A549 (cell line): ENCODE measurements around the gene HSFX3. TPM values are rescaled to one million over a fixed set of nuclear protein-coding genes. Genes with fewer than 3 reads are reported as not detected.
A peak's percentile ranks its signal among the peaks of the same experiment; 100 is the strongest.

ENCODE experiments used
- ATAC-seq, 2 experiments: fragments of 200-7000 bp in 1 of 2; fragments of >200 bp in 1 of 2; cut with Nextera tagmentation in 1 of 2; cut with Tn5 transposase in 1 of 2; 3 replicates each; pipeline versions ENCODE4 v1.8.0 to v1.9.1; 2018 to 2020; ENCODE audit warnings: mild to moderate bottlenecking in 1 of 2, moderate library complexity in 1 of 2
- CTCF ChIA-PET: fragments of 300-600 bp; sonication (Branson Sonifier 250); formaldehyde crosslinking; extraction: SDS; loops from one replicate; lab custom pipeline; 2021; ENCODE audit warnings: antibody characterized with exemption, inconsistent platforms; lab: Yijun Ruan, JAX
- POLR2A ChIA-PET: fragments of 350-600 bp; formaldehyde crosslinking; extraction: SDS; loops from one replicate; lab custom pipeline; 2021; ENCODE audit warnings: antibody characterized with exemption, inconsistent platforms; lab: Yijun Ruan, JAX
- DNase-seq, 2 experiments: peaks; one replicate each; pipeline versions ENCODE4 v3.0.0 to v3.0.0-alpha.2; 2011 to 2016; ENCODE audit warnings: low read depth in 1 of 2, low spot score in 1 of 2
- FAIRE-seq: peaks from 2 replicates; lab custom pipeline; 2011; peaks lifted over from hg19 to GRCh38; lab: Jason Lieb, UNC
- H3K27ac ChIP-seq, 2 experiments: fragments of >200 bp; sonication (Bioruptor Twin); formaldehyde crosslinking; 3 replicates each; pipeline ENCODE4 v1.5.1; 2016 to 2017
- H3K4me1 ChIP-seq: fragments of >200 bp; sonication (Bioruptor Twin); formaldehyde crosslinking; 3 replicates; pipeline ENCODE4 v1.6.1; 2016
- H3K4me2 ChIP-seq: fragments of >200 bp; sonication (Bioruptor Twin); formaldehyde crosslinking; 3 replicates; pipeline ENCODE4 v1.6.1; 2016
- H3K4me3 ChIP-seq: fragments of >200 bp; sonication (Bioruptor Twin); formaldehyde crosslinking; 3 replicates; pipeline ENCODE4 v1.5.1; 2016
- H3K9me3 ChIP-seq: fragments of >200 bp; sonication (Bioruptor Twin); formaldehyde crosslinking; 3 replicates; pipeline ENCODE4 v1.6.1; 2016
- CEBPB ChIP-seq, 2 experiments: fragments of >200 bp in 1 of 2; sonication (Bioruptor Twin) in 1 of 2; formaldehyde crosslinking in 1 of 2; IDR thresholded peaks; 2 replicates each; pipeline ENCODE4 v1.6.1; 2012 to 2016
- EHF ChIP-seq: fragments of 250-450 bp; sonication (Bioruptor Pico); IDR thresholded peaks from 2 replicates; pipeline ENCODE4 v1.5.0; 2020; ENCODE audit warnings: mild to moderate bottlenecking
- FOSB ChIP-seq: fragments of 250-450 bp; sonication (Bioruptor Pico); IDR thresholded peaks from 2 replicates; pipeline ENCODE4 v1.5.0; 2020; ENCODE audit warnings: mild to moderate bottlenecking, moderate library complexity
- FOSL2 ChIP-seq, 2 experiments: fragments of 450-650 bp in 1 of 2; fragments of >200 bp in 1 of 2; sonication (Bioruptor Twin) in 1 of 2; formaldehyde crosslinking; IDR thresholded peaks; 2 replicates each; pipeline versions ENCODE4 v1.5.0 to v1.6.1; 2016 to 2020; ENCODE audit warnings: mild to moderate bottlenecking in 1 of 2, moderate library complexity in 1 of 2
- FOXS1 ChIP-seq: fragments of 250-450 bp; sonication (Bioruptor Pico); IDR thresholded peaks from 2 replicates; pipeline ENCODE4 v1.5.0; 2020; ENCODE audit warnings: mild to moderate bottlenecking, moderate library complexity
- HEYL ChIP-seq: fragments of 250-450 bp; sonication (Bioruptor Pico); IDR thresholded peaks from 2 replicates; pipeline ENCODE4 v1.8.0; 2021; ENCODE audit warnings: mild to moderate bottlenecking, moderate library complexity
- HOXA7 ChIP-seq: fragments of 250-450 bp; sonication (Bioruptor Pico); IDR thresholded peaks from 2 replicates; pipeline ENCODE4 v1.5.0; 2020; ENCODE audit warnings: mild to moderate bottlenecking, moderate library complexity
- HOXB13 ChIP-seq: fragments of 250-450 bp; sonication (Bioruptor Pico); IDR thresholded peaks from 2 replicates; pipeline ENCODE4 v1.5.0; 2020; ENCODE audit warnings: low read depth, mild to moderate bottlenecking, moderate library complexity
- HOXB5 ChIP-seq: fragments of 250-450 bp; sonication (Bioruptor Pico); IDR thresholded peaks from 2 replicates; pipeline ENCODE4 v1.5.0; 2020; ENCODE audit warnings: mild to moderate bottlenecking, moderate library complexity
- JUN ChIP-seq, 2 experiments: fragments of >200 bp; sonication (Bioruptor Twin); formaldehyde crosslinking; IDR thresholded peaks; 2 replicates in 1 of 2; 3 replicates in 1 of 2; pipeline ENCODE4 v1.6.1; 2016 to 2017
- MAZ ChIP-seq: fragments of 150-350 bp; IDR thresholded peaks from 2 replicates; pipeline ENCODE4 v1.6.1; 2014; ENCODE audit warnings: antibody characterized with exemption, low read depth, low read length, borderline replicate concordance
- PHF8 ChIP-seq: fragments of 200-600 bp; sonication (generic); IDR thresholded peaks from 2 replicates; pipeline ENCODE4 v1.6.1; 2016; ENCODE audit warnings: low read depth, mild to moderate bottlenecking, antibody characterized with exemption, moderate library complexity, borderline replicate concordance
- POLR2A ChIP-seq: IDR thresholded peaks from 2 replicates; pipeline ENCODE4 v1.6.1; 2012; ENCODE audit warnings: mild to moderate bottlenecking, low read length
- SREBF2 ChIP-seq: fragments of 450-650 bp; IDR thresholded peaks from 2 replicates; pipeline ENCODE4 v1.6.1; 2014; ENCODE audit warnings: mild to moderate bottlenecking, moderate library complexity
- TFCP2L1 ChIP-seq: fragments of 250-450 bp; sonication (Bioruptor Pico); IDR thresholded peaks from 2 replicates; pipeline ENCODE4 v1.5.0; 2021; ENCODE audit warnings: mild to moderate bottlenecking
- TP53 ChIP-seq: fragments of 250-450 bp; sonication (Bioruptor Pico); IDR thresholded peaks from 2 replicates; pipeline ENCODE4 v1.5.0; 2021; ENCODE audit warnings: mild to moderate bottlenecking, moderate library complexity
- ZFP36 ChIP-seq: fragments of 450-650 bp; IDR thresholded peaks from 2 replicates; pipeline ENCODE4 v1.6.1; 2014; ENCODE audit warnings: borderline replicate concordance; ENCODE audit not compliant: partially characterized antibody
- whole genome bisulfite sequencing: methylation state at CpG from one replicate; pipeline ENCODE4 v1.1.6; 2017; ENCODE audit errors: missing lambda C conversion rate; 5-methylcytosine and 5-hydroxymethylcytosine counted together
- polyA plus RNA-seq, 4 experiments: library from polyadenylated mRNA; depleted of rRNA in 3 of 4; stranded (reverse); fragments of >200 nt; fragmentation: RNase III in 1 of 4; extraction: RNeasy Plus Mini Kit Qiagen cat#74134 plus additional on column Dnase treatment in 1 of 4; gene quantifications; 2 replicates in 3 of 4; 3 replicates in 1 of 4; pipeline ENCODE4 v1.2.3, GENCODE V29; 2011 to 2017
- TF ChIP-seq, protein P1 (sequence below): fragments of 200-600 bp; sonication (generic); IDR thresholded peaks from 2 replicates; pipeline ENCODE4 v1.6.1; 2016; ENCODE audit warnings: antibody characterized with exemption, mild to moderate bottlenecking, moderate library complexity
- TF ChIP-seq, protein P2 (sequence below): fragments of >200 bp; sonication (Bioruptor Twin); formaldehyde crosslinking; IDR thresholded peaks from 3 replicates; pipeline ENCODE4 v1.6.1; 2016
- TF ChIP-seq, protein P3 (sequence below): IDR thresholded peaks from 2 replicates; pipeline ENCODE4 v1.6.1; 2012
- TF ChIP-seq, protein P4 (sequence below): IDR thresholded peaks from 2 replicates; pipeline ENCODE4 v1.6.1; 2012; ENCODE audit warnings: low read depth, borderline replicate concordance

Gene HSFX3
- polyA plus RNA-seq, 2 of the 4 experiments (the other 2 are of a cell fraction) = not detected

DNA sequence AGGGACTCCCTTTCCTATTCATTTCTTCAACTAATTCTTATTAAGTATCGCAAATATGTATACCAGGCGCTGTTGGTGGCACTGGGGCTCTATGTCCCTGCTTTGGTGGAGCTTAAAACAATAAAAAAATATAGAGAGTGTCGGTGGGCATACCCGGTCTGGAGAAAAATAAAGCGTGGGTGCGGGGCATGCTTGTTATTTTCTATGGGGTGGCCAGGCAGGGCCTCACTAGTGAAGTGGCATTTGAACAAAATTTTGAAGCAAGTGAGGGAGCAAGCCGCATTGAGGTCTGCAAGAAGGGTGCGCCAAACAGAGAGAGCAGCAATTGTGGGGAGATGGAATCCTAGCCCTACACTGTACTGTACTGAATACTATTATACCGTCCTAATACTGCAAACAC lies 44.1 kb downstream of the HSFX3 start (continued):
- TF ChIP-seq, protein P1, sequence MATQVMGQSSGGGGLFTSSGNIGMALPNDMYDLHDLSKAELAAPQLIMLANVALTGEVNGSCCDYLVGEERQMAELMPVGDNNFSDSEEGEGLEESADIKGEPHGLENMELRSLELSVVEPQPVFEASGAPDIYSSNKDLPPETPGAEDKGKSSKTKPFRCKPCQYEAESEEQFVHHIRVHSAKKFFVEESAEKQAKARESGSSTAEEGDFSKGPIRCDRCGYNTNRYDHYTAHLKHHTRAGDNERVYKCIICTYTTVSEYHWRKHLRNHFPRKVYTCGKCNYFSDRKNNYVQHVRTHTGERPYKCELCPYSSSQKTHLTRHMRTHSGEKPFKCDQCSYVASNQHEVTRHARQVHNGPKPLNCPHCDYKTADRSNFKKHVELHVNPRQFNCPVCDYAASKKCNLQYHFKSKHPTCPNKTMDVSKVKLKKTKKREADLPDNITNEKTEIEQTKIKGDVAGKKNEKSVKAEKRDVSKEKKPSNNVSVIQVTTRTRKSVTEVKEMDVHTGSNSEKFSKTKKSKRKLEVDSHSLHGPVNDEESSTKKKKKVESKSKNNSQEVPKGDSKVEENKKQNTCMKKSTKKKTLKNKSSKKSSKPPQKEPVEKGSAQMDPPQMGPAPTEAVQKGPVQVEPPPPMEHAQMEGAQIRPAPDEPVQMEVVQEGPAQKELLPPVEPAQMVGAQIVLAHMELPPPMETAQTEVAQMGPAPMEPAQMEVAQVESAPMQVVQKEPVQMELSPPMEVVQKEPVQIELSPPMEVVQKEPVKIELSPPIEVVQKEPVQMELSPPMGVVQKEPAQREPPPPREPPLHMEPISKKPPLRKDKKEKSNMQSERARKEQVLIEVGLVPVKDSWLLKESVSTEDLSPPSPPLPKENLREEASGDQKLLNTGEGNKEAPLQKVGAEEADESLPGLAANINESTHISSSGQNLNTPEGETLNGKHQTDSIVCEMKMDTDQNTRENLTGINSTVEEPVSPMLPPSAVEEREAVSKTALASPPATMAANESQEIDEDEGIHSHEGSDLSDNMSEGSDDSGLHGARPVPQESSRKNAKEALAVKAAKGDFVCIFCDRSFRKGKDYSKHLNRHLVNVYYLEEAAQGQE = no peak
- TF ChIP-seq HOXB5 (CRISPR knock-in tag) (no peak), TFCP2L1 (CRISPR knock-in tag) (no peak), TP53 (no peak), HOXA7 (CRISPR knock-in tag) (no peak), FOSB (CRISPR knock-in tag) (no peak), SREBF2 (no peak)
- TF ChIP-seq, protein P2, sequence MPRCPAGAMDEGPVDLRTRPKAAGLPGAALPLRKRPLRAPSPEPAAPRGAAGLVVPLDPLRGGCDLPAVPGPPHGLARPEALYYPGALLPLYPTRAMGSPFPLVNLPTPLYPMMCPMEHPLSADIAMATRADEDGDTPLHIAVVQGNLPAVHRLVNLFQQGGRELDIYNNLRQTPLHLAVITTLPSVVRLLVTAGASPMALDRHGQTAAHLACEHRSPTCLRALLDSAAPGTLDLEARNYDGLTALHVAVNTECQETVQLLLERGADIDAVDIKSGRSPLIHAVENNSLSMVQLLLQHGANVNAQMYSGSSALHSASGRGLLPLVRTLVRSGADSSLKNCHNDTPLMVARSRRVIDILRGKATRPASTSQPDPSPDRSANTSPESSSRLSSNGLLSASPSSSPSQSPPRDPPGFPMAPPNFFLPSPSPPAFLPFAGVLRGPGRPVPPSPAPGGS = no peak

DNA sequence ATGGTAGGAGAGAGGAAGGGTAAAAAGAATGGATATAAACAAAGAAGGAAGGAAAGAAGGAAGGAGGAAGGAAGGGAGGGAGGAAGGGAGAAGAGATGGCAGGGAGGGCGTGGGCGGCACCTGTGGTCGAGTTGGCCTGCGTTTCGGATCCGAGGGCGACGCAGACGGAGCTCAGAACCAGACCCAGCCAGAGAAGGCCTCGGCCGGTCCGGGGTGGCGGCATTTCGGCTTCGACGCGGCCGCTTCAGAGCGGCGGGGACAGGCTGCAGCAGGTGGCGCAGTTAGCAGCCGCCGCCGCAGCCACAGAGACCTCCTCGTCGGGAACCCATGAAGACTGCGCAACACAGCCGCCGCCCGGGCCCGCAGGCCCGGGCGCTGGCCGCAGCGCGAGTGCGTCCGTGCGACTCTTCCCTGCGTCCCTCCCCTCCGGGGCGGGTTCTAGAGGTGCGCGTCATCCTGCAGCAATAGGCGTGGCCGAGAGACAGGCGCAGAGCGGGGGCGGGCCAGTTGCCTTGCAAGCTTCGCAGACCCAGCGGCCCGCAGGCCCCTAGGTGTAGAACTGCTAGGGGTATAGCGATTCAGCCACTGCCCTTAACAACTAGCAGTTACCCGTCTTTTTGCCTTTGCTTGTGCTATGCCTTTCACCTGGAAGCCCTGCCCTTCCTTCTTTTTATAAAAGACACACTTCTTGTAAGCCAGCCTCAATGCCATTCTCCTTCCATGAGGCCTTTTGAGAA lies 44.6 kb downstream of the HSFX3 start, which contains the start of gene IDS:
TSS of gene IDS (minus strand) at position 392 of the 737 bp plus-strand sequence. CDS start at position 223, 169 bp downstream.
- H3K4me1 ChIP-seq = peaks cover 16% of the 10 kb centered on the region; the same call in 2 of the 3 replicates
- no peaks in the 10 kb centered on the region for H3K9me3 ChIP-seq
- ATAC-seq = peak; percentile 88 to 92
- DNase-seq = peak; percentile 80 to 88
- POLR2A ChIA-PET = interaction anchor here (0.7 to 2.8 kb wide), 6 partner anchors 9 to 433 kb away, joined by 4 to 24 read pairs (median 10); partner anchors contain the start of genes EOLA1 and EOLA2
- H3K4me3 ChIP-seq = peak within 1 kb of the TSS; percentile 65
- WGBS = under 1% methylated on average over 19 of the region's 54 CpGs
- peak within 1 kb of the TSS; percentile 83 to 98 for H3K27ac ChIP-seq
- TF ChIP-seq PHF8 (peak; percentile 99), JUN (IDR thresholded peaks at IDR 0.05) (peak in 1 of 2 experiments; percentile 82; a peak in 4 of 5 replicates), POLR2A (peak; percentile 75), MAZ (no peak), ZFP36 (no peak), FOXS1 (CRISPR knock-in tag) (no peak), HEYL (CRISPR knock-in tag) (no peak), SREBF2 (no peak), FOSL2 (IDR thresholded peaks at IDR 0.05) (no peak), FOSL2 (CRISPR knock-in tag; IDR thresholded peaks at IDR 0.05) (peak; percentile 28; the same call in 1 of the 2 replicates), HOXA7 (CRISPR knock-in tag) (no peak), CEBPB (IDR thresholded peaks at IDR 0.05) (0 out of 4 replicates have a peak, but pooled peaks of 1 of the 2 experiments have one; percentile 17), HOXB13 (0 out of 2 replicates have a peak, but pooled peaks have one; percentile 23), TFCP2L1 (CRISPR knock-in tag) (no peak), EHF (no peak), FOSB (CRISPR knock-in tag) (no peak)
- TF ChIP-seq, protein P1 = 0 out of 2 replicates have a peak, but pooled peaks have one; percentile 10
- TF ChIP-seq, protein P3, sequence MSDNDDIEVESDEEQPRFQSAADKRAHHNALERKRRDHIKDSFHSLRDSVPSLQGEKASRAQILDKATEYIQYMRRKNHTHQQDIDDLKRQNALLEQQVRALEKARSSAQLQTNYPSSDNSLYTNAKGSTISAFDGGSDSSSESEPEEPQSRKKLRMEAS = peak; percentile 19; the same call in 1 of the 2 replicates
- TF ChIP-seq, protein P2 = 0 out of 3 replicates have a peak, but pooled peaks have one; percentile 56
- TF ChIP-seq, protein P4, sequence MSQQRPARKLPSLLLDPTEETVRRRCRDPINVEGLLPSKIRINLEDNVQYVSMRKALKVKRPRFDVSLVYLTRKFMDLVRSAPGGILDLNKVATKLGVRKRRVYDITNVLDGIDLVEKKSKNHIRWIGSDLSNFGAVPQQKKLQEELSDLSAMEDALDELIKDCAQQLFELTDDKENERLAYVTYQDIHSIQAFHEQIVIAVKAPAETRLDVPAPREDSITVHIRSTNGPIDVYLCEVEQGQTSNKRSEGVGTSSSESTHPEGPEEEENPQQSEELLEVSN = 0 out of 2 replicates have a peak, but pooled peaks have one; percentile 47
- peak within 1 kb of the TSS; percentile 97 for H3K4me2 ChIP-seq
- CTCF ChIA-PET = interaction anchor here (1.5 kb wide), 2 partner anchors 10 to 15 kb away, joined by 3 to 4 read pairs; no protein-coding TSS in a partner anchor
- peak; percentile 89 for FAIRE-seq
